ENCODE data around the gene ZBTB47.

The ZBTB47 gene

GRCh38 chr3:42712688-42713372, 59.3 kb downstream of the ZBTB47 start:
- no peak for DNase-seq (ENCODE audit: low read depth)

GRCh38 chr3:42713747-42714146, 60.2 kb downstream of the ZBTB47 start:
- no peak for DNase-seq (ENCODE audit: low read depth)

- no peak for DNase-seq (ENCODE audit: low read depth)
Observed at GRCh38 chr3:42714171-42714852, 60.8 kb downstream of the ZBTB47 start.
